Mesendoderm (in vitro differentiated cells): ENCODE results near the gene PDZD8.

Source experiments
- DNase-seq: peaks from one replicate; pipeline ENCODE4 v3.0.0; 2013
- H2AK5ac ChIP-seq: 2 replicates; pipeline ENCODE4 v1.6.1; 2013; ENCODE audit warnings: low read length, inconsistent platforms
- H2BK120ac ChIP-seq: 2 replicates; pipeline ENCODE4 v1.6.1; 2013; ENCODE audit warnings: low read depth, mild to moderate bottlenecking, low read length, moderate library complexity, mixed read lengths
- H2BK15ac ChIP-seq: replicated peaks from 2 replicates; pipeline ENCODE4 v1.6.1; 2013; ENCODE audit warnings: low read depth, mild to moderate bottlenecking, moderate library complexity
- H2BK5ac ChIP-seq: 2 replicates; pipeline ENCODE4 v1.6.1; 2013; ENCODE audit warnings: low read length, inconsistent platforms
- H3K18ac ChIP-seq: 2 replicates; pipeline ENCODE4 v1.6.1; 2013; ENCODE audit warnings: mild to moderate bottlenecking, low read length, mixed read lengths
- H3K23ac ChIP-seq: one replicate; pipeline ENCODE4 v1.6.1; 2013; ENCODE audit warnings: low read length
- H3K27ac ChIP-seq: 2 replicates; pipeline ENCODE4 v1.5.1; 2013; ENCODE audit warnings: low read depth, mild to moderate bottlenecking, inconsistent platforms, low read length, moderate library complexity
- H3K27me3 ChIP-seq: 2 replicates; pipeline ENCODE4 v1.6.1; 2013; ENCODE audit warnings: low read length, control low read depth, mild to moderate bottlenecking, inconsistent platforms; ENCODE audit not compliant: insufficient read depth, poor library complexity
- H3K36me3 ChIP-seq: 2 replicates; pipeline ENCODE4 v1.6.1; 2013; ENCODE audit warnings: low read length, inconsistent platforms; ENCODE audit not compliant: control insufficient read depth, insufficient read depth
- H3K4ac ChIP-seq: one replicate; pipeline ENCODE4 v1.6.1; 2013; ENCODE audit warnings: low read depth, mild to moderate bottlenecking, low read length, moderate library complexity
- H3K4me1 ChIP-seq: 2 replicates; pipeline ENCODE4 v1.6.1; 2013; ENCODE audit warnings: low read depth, low read length, inconsistent platforms; ENCODE audit not compliant: control insufficient read depth
- H3K4me2 ChIP-seq: 2 replicates; pipeline ENCODE4 v1.6.1; 2013; ENCODE audit warnings: low read length
- H3K4me3 ChIP-seq: 2 replicates; pipeline ENCODE4 v1.5.1; 2013; ENCODE audit warnings: mild to moderate bottlenecking, low read length
- H3K56ac ChIP-seq: one replicate; pipeline ENCODE4 v1.6.1; 2013; ENCODE audit warnings: low read length
- H3K79me1 ChIP-seq: 2 replicates; pipeline ENCODE4 v1.6.1; 2013; ENCODE audit warnings: low read length, inconsistent platforms
- H3K79me2 ChIP-seq: 2 replicates; pipeline ENCODE4 v1.6.1; 2013; ENCODE audit warnings: mild to moderate bottlenecking, low read length; ENCODE audit not compliant: control insufficient read depth, insufficient read depth
- H3K9ac ChIP-seq: 2 replicates; pipeline ENCODE4 v1.6.1; 2013; ENCODE audit warnings: low read length, inconsistent platforms
- H4K5ac ChIP-seq: one replicate; pipeline ENCODE4 v1.6.1; 2013; ENCODE audit warnings: low read length
- H4K8ac ChIP-seq: one replicate; pipeline ENCODE4 v1.6.1; 2013; ENCODE audit warnings: low read depth, mild to moderate bottlenecking, control low read depth, low read length, moderate library complexity
- WGBS: extraction: QIAGEN DNeasy Blood & Tissue Kit; methylation state at CpG from one replicate; pipeline ENCODE4 v1.1.7; 2013; ENCODE audit warnings: low lambda C conversion rate, missing lambda C conversion rate; ENCODE audit not compliant: insufficient coverage; ENCODE audit errors: extremely low coverage; 5-methylcytosine and 5-hydroxymethylcytosine counted together

The PDZD8 gene

GRCh38 chr10:117411479-117412399, 36.5 kb upstream of the PDZD8 start:
- Histone ChIP-seq H4K8ac (no peak overlapping the region), H3K9ac (no peak overlapping the region), H3K79me2 (no peaks in the 10 kb centered on the region), H2BK120ac (no peak overlapping the region), H3K27ac (no peak overlapping the region), H3K4me1 (no peaks in the 10 kb centered on the region), H3K4me2 (no peak overlapping the region), H3K23ac (no peak overlapping the region), H3K4ac (no peak overlapping the region), H4K5ac (no peak overlapping the region), H3K36me3 (no peaks in the 10 kb centered on the region), H3K79me1 (no peaks in the 10 kb centered on the region), H2BK5ac (no peak overlapping the region), H3K27me3 (no peaks in the 10 kb centered on the region), H3K4me3 (no peak overlapping the region), H3K18ac (no peak overlapping the region), H2BK15ac (no peak overlapping the region), H3K56ac (no peak overlapping the region), H2AK5ac (no peak overlapping the region)
- no CpG with 5 or more reads among the region's 8 CpGs for WGBS
- DNase-seq, result no peak

DNA sequence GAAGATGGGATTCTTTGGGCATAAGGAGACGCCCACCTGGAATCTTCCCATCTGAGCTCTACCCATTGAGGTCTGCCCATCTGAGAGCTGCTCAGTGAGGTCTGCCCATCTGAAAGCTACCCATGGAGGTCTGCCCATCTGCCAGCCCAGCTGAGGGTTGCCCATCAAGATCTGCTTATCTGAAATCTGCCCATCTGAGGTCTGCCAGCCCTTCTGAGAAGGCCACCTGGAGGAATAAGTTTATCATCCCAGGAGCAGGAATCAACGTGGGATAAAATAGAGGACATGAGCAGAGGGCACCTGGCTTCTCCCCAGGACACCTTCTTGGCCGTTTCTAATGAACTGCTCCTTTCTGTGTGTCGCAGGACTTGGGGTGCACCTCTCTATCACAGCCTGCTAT, 35.3 kb upstream of the PDZD8 start:
- no peak overlapping the region for H3K4ac ChIP-seq
- no peak overlapping the region for H4K8ac ChIP-seq
- H2AK5ac ChIP-seq, result no peak overlapping the region
- H2BK5ac ChIP-seq, result no peak overlapping the region
- no CpG with 5 or more reads among the region's 4 CpGs for WGBS
- H3K79me2 ChIP-seq, result no peaks in the 10 kb centered on the region
- H3K9ac ChIP-seq, result no peak overlapping the region
- H4K5ac ChIP-seq, result no peak overlapping the region
- H3K27ac ChIP-seq, result no peak overlapping the region
- H3K4me3 ChIP-seq, result no peak overlapping the region
- H3K4me2 ChIP-seq, result no peak overlapping the region
- no peak for DNase-seq
- H3K79me1 ChIP-seq, result no peaks in the 10 kb centered on the region
- no peak overlapping the region for H2BK15ac ChIP-seq
- H3K36me3 ChIP-seq, result no peaks in the 10 kb centered on the region
- no peak overlapping the region for H2BK120ac ChIP-seq
- no peak overlapping the region for H3K56ac ChIP-seq
- no peaks in the 10 kb centered on the region for H3K27me3 ChIP-seq
- H3K18ac ChIP-seq, result no peak overlapping the region
- H3K23ac ChIP-seq, result no peak overlapping the region
- H3K4me1 ChIP-seq, result no peaks in the 10 kb centered on the region

DNA sequence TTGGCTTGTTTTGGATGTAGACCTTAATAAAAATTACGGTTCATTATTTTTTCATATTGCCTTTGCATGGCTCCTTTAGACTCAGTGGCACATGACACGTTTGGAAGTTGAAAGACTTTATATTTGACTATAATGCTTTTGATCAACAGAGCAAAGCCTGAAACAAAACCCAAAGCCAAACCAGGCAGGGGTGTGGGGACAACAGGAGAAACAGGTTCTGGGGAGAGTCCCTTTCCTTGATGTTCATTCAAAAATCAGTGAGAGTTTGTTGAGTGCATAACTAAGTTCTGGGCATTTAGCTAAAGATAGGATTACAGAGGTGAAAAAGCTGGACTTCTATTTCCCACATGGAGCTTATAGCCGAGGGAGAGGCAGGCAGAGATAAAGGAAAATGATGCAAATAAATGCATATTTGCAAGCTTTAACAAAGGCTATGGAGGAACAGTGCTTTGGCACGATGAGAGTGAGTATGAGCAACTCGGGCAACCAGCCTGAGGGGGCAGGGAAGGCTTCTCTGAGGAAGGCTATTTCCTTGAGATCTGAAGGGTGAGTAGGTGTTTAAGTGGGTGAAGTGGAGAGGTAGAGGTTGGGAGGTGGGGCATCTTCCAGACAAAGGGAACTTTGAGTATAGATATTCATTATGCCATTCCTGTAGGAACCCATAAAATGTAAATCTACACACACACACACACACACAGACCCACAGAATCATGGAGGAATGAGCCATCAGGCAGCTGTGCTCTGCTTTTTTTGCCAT, 34.5 kb upstream of the PDZD8 start:
- DNase-seq, result no peak
- no peak overlapping the region for H3K18ac ChIP-seq
- H2BK120ac ChIP-seq, result no peak overlapping the region
- H2AK5ac ChIP-seq, result no peak overlapping the region
- no peak overlapping the region for H3K27ac ChIP-seq
- no peak overlapping the region for H3K56ac ChIP-seq
- no peak overlapping the region for H2BK15ac ChIP-seq
- no peak overlapping the region for H4K8ac ChIP-seq
- no peak overlapping the region for H3K4me2 ChIP-seq
- H2BK5ac ChIP-seq, result no peak overlapping the region
- no peak overlapping the region for H3K9ac ChIP-seq
- WGBS, result no CpG with 5 or more reads among the region's 5 CpGs
- no peaks in the 10 kb centered on the region for H3K27me3 ChIP-seq
- H3K79me1 ChIP-seq, result no peaks in the 10 kb centered on the region
- H3K4me3 ChIP-seq, result no peak overlapping the region
- no peaks in the 10 kb centered on the region for H3K36me3 ChIP-seq
- H3K23ac ChIP-seq, result no peak overlapping the region
- no peak overlapping the region for H4K5ac ChIP-seq
- H3K79me2 ChIP-seq, result no peaks in the 10 kb centered on the region
- no peak overlapping the region for H3K4ac ChIP-seq
- no peaks in the 10 kb centered on the region for H3K4me1 ChIP-seq

- Histone ChIP-seq H3K27me3 (no peaks in the 10 kb centered on the region), H4K5ac (no peak overlapping the region)
Observed at GRCh38 chr10:117408436-117409384, 33.5 kb upstream of the PDZD8 start.

GRCh38 chr10:117405730-117406129, 30.5 kb upstream of the PDZD8 start:
- Histone ChIP-seq H3K79me2 (no peaks in the 10 kb centered on the region), H3K27ac (no peak overlapping the region)

More at GRCh38 chr10:117408436-117409384, 33.5 kb upstream of the PDZD8 start:
- Histone ChIP-seq H2BK5ac (no peak overlapping the region), H2BK15ac (no peak overlapping the region), H3K79me1 (no peaks in the 10 kb centered on the region), H3K27ac (no peak overlapping the region), H3K4ac (no peak overlapping the region), H3K23ac (no peak overlapping the region), H2AK5ac (no peak overlapping the region), H2BK120ac (no peak overlapping the region), H4K8ac (no peak overlapping the region), H3K56ac (no peak overlapping the region), H3K36me3 (no peaks in the 10 kb centered on the region), H3K4me1 (no peaks in the 10 kb centered on the region), H3K9ac (no peak overlapping the region), H3K4me2 (no peak overlapping the region), H3K79me2 (no peaks in the 10 kb centered on the region), H3K18ac (no peak overlapping the region), H3K4me3 (no peak overlapping the region)
- no CpG with 5 or more reads among the region's 5 CpGs for WGBS
- no peak for DNase-seq

More at GRCh38 chr10:117405730-117406129, 30.5 kb upstream of the PDZD8 start:
- Histone ChIP-seq H3K4me1 (no peaks in the 10 kb centered on the region), H2AK5ac (no peak overlapping the region), H4K8ac (no peak overlapping the region), H3K4me2 (no peak overlapping the region), H3K27me3 (no peaks in the 10 kb centered on the region), H3K23ac (no peak overlapping the region), H3K9ac (no peak overlapping the region), H4K5ac (no peak overlapping the region), H3K4me3 (no peak overlapping the region), H3K56ac (no peak overlapping the region), H2BK15ac (no peak overlapping the region), H3K4ac (no peak overlapping the region), H3K36me3 (no peaks in the 10 kb centered on the region), H3K18ac (no peak overlapping the region), H2BK120ac (no peak overlapping the region), H3K79me1 (no peaks in the 10 kb centered on the region), H2BK5ac (no peak overlapping the region)
- no peak for DNase-seq
- WGBS, result no CpG with 5 or more reads among the region's 3 CpGs
